Erythroblast (primary cell): Measurements from ENCODE around the gene AIP.

Source experiments
- GATA1 ChIP-seq: IDR thresholded peaks from 2 replicates; pipeline ENCODE4 v1.6.1; 2011; ENCODE audit warnings: low read depth, mild to moderate bottlenecking, control low read depth, low read length, moderate library complexity
- POLR2A ChIP-seq: IDR thresholded peaks from 2 replicates; pipeline ENCODE4 v1.6.1; 2011; ENCODE audit warnings: mild to moderate bottlenecking, low read length

GRCh38 chr11:67441731-67442351 is 41.0 kb upstream of the AIP start:
- TF ChIP-seq POLR2A (no peak), GATA1 (no peak)
